Lung (tissue), 12 donors: Measurements from ENCODE around the gene CNTNAP4. TPM values are rescaled to one million over a fixed set of nuclear protein-coding genes. Genes with fewer than 3 reads are reported as not detected.

Experiments
- ATAC-seq: fragments of 200-7000 bp; cut with Tn5 transposase; one replicate; pipeline ENCODE4 v1.9.1; 2020; ENCODE audit warnings: moderate number of reproducible peaks; ENCODE audit not compliant: insufficient read depth, low FRiP score
- DNase-seq, 3 donors: peaks; one replicate each; pipeline ENCODE4 v3.0.0-alpha.2; 2013 to 2017
- H3K27ac ChIP-seq, 2 donors: one replicate each; pipeline ENCODE4 v1.5.1; 2013; ENCODE audit warnings: mild to moderate bottlenecking in 2 of 2, moderate library complexity in 2 of 2, control low read depth in 1 of 2, inconsistent platforms in 1 of 2, low read depth in 1 of 2, low read length in 1 of 2
- H3K27me3 ChIP-seq, 3 donors: one replicate each; pipeline ENCODE4 v1.5.1; 2013; ENCODE audit warnings: low read length in 2 of 3; ENCODE audit not compliant: control insufficient read depth in 3 of 3, insufficient read depth in 3 of 3
- H3K36me3 ChIP-seq, 4 donors: one replicate each; pipeline ENCODE4 v1.5.1; 2013; ENCODE audit warnings: low read length in 4 of 4, mild to moderate bottlenecking in 1 of 4, moderate library complexity in 1 of 4; ENCODE audit not compliant: control insufficient read depth in 4 of 4, insufficient read depth in 4 of 4
- H3K4me1 ChIP-seq, 5 donors: one replicate each; pipeline ENCODE4 v1.5.1; 2013; ENCODE audit warnings: low read length in 5 of 5, mild to moderate bottlenecking in 2 of 5, moderate library complexity in 1 of 5; ENCODE audit not compliant: control insufficient read depth in 5 of 5, insufficient read depth in 5 of 5
- H3K4me3 ChIP-seq: one replicate; pipeline ENCODE4 v1.5.1; 2013; ENCODE audit warnings: mild to moderate bottlenecking, control low read depth, moderate library complexity
- H3K9ac ChIP-seq, 2 donors: one replicate each; pipeline ENCODE4 v1.5.1; 2013; ENCODE audit warnings: low read length in 2 of 2, control low read depth in 1 of 2; ENCODE audit not compliant: insufficient read depth in 1 of 2
- H3K9me3 ChIP-seq, 4 donors: one replicate each; pipeline ENCODE4 v1.5.1; 2013; ENCODE audit warnings: low read length in 3 of 4, mild to moderate bottlenecking in 1 of 4, moderate library complexity in 1 of 4; ENCODE audit not compliant: control insufficient read depth in 4 of 4, insufficient read depth in 3 of 4
- CTCF ChIP-seq: IDR thresholded peaks from 2 replicates; pipeline ENCODE4 v1.5.1; 2012; ENCODE audit warnings: mild to moderate bottlenecking; ENCODE audit errors: control extremely low read depth, extremely low read depth
- WGBS, 2 donors: extraction: QIAGEN DNeasy Blood & Tissue Kit; methylation state at CpG; one replicate each; pipeline ENCODE4 v1.1.7; 2013; 5-methylcytosine and 5-hydroxymethylcytosine counted together
- polyA plus RNA-seq, 2 donors: library from polyadenylated mRNA; stranded (reverse); fragments of 200-250 nt; gene quantifications; one replicate each; pipeline ENCODE4 v1.2.1, GENCODE V29; 2013
- total RNA-seq, 2 donors: library from RNA; depleted of rRNA in 1 of 2; stranded (reverse); fragments of >200 nt in 1 of 2; gene quantifications; one replicate each; pipeline ENCODE4 v1.2.1, GENCODE V29; 2014 to 2021
- donor health status: control.
- donor health status: control.
- donor health status: Bipolar disorder and iron deficiency.
- donor health status: healthy.
- donor health status: DM: yes; HTN: yes; CAD: no.

CNTNAP4 gene
- total and polyA plus RNA-seq, 4 donors = 0.71 TPM; not detected in 3

- no peak for ATAC-seq
- Histone ChIP-seq H3K27me3 (no peaks in the 10 kb centered on the region), H3K9ac (no peak overlapping the region), H3K9me3 (no peaks in the 10 kb centered on the region), H3K4me3 (no peak overlapping the region), H3K27ac (no peak overlapping the region), H3K36me3 (no peaks in the 10 kb centered on the region), H3K4me1 (no peaks in the 10 kb centered on the region)
- TF ChIP-seq CTCF = no peak
- no peak for DNase-seq
- WGBS, 2 donors = 58 to 77% methylated on average over 2 of the region's 2 CpGs
These were observed 196.8 kb downstream of the CNTNAP4 start for GRCh38 chr16:76474048-76474447.

GRCh38 chr16:76478105-76478504 is 200.9 kb downstream of the CNTNAP4 start:
- 73 to 77% methylated on average over 4 of the region's 4 CpGs for WGBS, 2 donors
- H3K27ac ChIP-seq = no peak overlapping the region
- no peaks in the 10 kb centered on the region for H3K4me1 ChIP-seq
- ATAC-seq (no peak), DNase-seq (no peak)
- H3K9me3 ChIP-seq = no peaks in the 10 kb centered on the region
- no peak overlapping the region for H3K9ac ChIP-seq
- no peaks in the 10 kb centered on the region for H3K27me3 ChIP-seq
- H3K36me3 ChIP-seq = no peaks in the 10 kb centered on the region
- H3K4me3 ChIP-seq = no peak overlapping the region
- TF ChIP-seq CTCF = no peak

- no peak for ATAC-seq
These were observed 206.2 kb downstream of the CNTNAP4 start for GRCh38 chr16:76483307-76483909.

More at GRCh38 chr16:76483307-76483909, 206.2 kb downstream of the CNTNAP4 start:
- no peaks in the 10 kb centered on the region for H3K9me3 ChIP-seq
- no peaks in the 10 kb centered on the region for H3K36me3 ChIP-seq
- WGBS, 2 donors = 64 to 75% methylated on average over 8 of the region's 8 CpGs
- H3K27me3 ChIP-seq = no peaks in the 10 kb centered on the region
- no peaks in the 10 kb centered on the region for H3K4me1 ChIP-seq
- H3K4me3 ChIP-seq = no peak overlapping the region
- no peak for TF ChIP-seq CTCF
- no peak for DNase-seq
- H3K9ac ChIP-seq = no peak overlapping the region
- H3K27ac ChIP-seq = no peak overlapping the region
